K562 (cell line): ENCODE measurements around the gene CCSAP. TPM values are rescaled to one million over a fixed set of nuclear protein-coding genes. Genes with fewer than 3 reads are reported as not detected.

Experiments used
- BCOR ChIP-seq: fragments of 450-650 bp; IDR thresholded peaks from 2 replicates; pipeline ENCODE4 v1.6.1; 2016
- BMI1 ChIP-seq: fragments of 150-350 bp; IDR thresholded peaks from 2 replicates; pipeline ENCODE4 v1.6.1; 2014; ENCODE audit warnings: low read length
- BRF1 ChIP-seq: IDR thresholded peaks from 3 replicates; pipeline ENCODE4 v1.6.1; 2011; ENCODE audit warnings: borderline replicate concordance, mild to moderate bottlenecking; ENCODE audit not compliant: insufficient read length; ENCODE audit errors: extremely low read depth
- CBFA2T3 ChIP-seq: fragments of 450-650 bp; IDR thresholded peaks from 2 replicates; pipeline ENCODE4 v1.6.1; 2017
- CC2D1A ChIP-seq: fragments of 450-650 bp; IDR thresholded peaks from 2 replicates; pipeline ENCODE4 v1.6.1; 2017; ENCODE audit warnings: mild to moderate bottlenecking
- FIP1L1 ChIP-seq: fragments of 200-400 bp; formaldehyde crosslinking; IDR thresholded peaks from 2 replicates; pipeline ENCODE4 v1.6.1; 2018; ENCODE audit warnings: mild to moderate bottlenecking, low read depth, low read length; ENCODE audit not compliant: poor library complexity, severe bottlenecking
- GATAD2B ChIP-seq: fragments of 450-650 bp; IDR thresholded peaks from 2 replicates; pipeline ENCODE4 v1.6.1; 2017; ENCODE audit warnings: mild to moderate bottlenecking, borderline replicate concordance
- SMARCA4 ChIP-seq: fragments of 450-650 bp; IDR thresholded peaks from 2 replicates; pipeline ENCODE4 v1.6.1; 2016
- STAG1 ChIP-seq: sonication (generic); formaldehyde crosslinking; IDR thresholded peaks from 2 replicates; pipeline ENCODE4 v1.5.0; 2020; ENCODE audit warnings: missing genetic modification reagents, borderline replicate concordance
- TFAP4 ChIP-seq: sonication (generic); formaldehyde crosslinking; IDR thresholded peaks from 2 replicates; pipeline ENCODE4 v1.8.0; 2022; ENCODE audit warnings: missing genetic modification reagents, mild to moderate bottlenecking, moderate library complexity, borderline replicate concordance
- ZNF717 ChIP-seq: fragments of 250-450 bp; sonication (Bioruptor Pico); IDR thresholded peaks from 2 replicates; pipeline ENCODE4 v1.5.0; 2021
- ZNF830 ChIP-seq: fragments of 250-450 bp; sonication (Bioruptor Pico); IDR thresholded peaks from 2 replicates; pipeline ENCODE4 v1.5.0; 2021; ENCODE audit warnings: mild to moderate bottlenecking
- polyA plus RNA-seq, 8 experiments: library from polyadenylated mRNA; depleted of rRNA in 4 of 8; stranded (reverse) in 5 of 8; unstranded in 3 of 8; fragments of >200 nt; fragmentation: Nextera tagmentation in 2 of 8; fragmentation: Illumina TruSeq in 1 of 8; extraction: Ambion mirVana in 2 of 8; extraction: Trizol in 1 of 8; gene quantifications; 2 replicates each; pipeline versions ENCODE4 v1.2.1 to v1.2.3, GENCODE V29; 2011 to 2014; ENCODE audit warnings: inconsistent platforms in 1 of 8, missing spikeins in 1 of 8
- total RNA-seq, 7 experiments: library from RNA; depleted of rRNA in 6 of 7; stranded (reverse); fragments of >200 nt in 6 of 7; fragmentation: Illumina TruSeq in 2 of 7; extraction: Trizol in 2 of 7; gene quantifications; 2 replicates each; pipeline versions ENCODE4 v1.2.1 to v1.2.3, GENCODE V29; 2011 to 2021; ENCODE audit warnings: low replicate concordance in 1 of 7
- TF ChIP-seq, protein P1 (sequence below), 2 experiments: fragments of 450-650 bp; IDR thresholded peaks; 2 replicates each; pipeline ENCODE4 v1.6.1; 2016; ENCODE audit warnings: mild to moderate bottlenecking in 2 of 2, borderline replicate concordance in 1 of 2, low read depth in 1 of 2, moderate library complexity in 1 of 2
- TF ChIP-seq, protein P2 (sequence below), 3 experiments: fragments of 200-800 bp in 1 of 3; sonication (Bioruptor generic) in 1 of 3; sonication (generic) in 1 of 3; formaldehyde crosslinking in 1 of 3; IDR thresholded peaks; 2 replicates each; pipeline versions ENCODE4 v1.6.1 to v1.8.0; 2016 to 2022; ENCODE audit warnings: mild to moderate bottlenecking in 2 of 3, missing compliant biosample characterization in 2 of 3, missing genetic modification characterization in 2 of 3, missing genetic modification reagents in 1 of 3
- TF ChIP-seq, protein P3 (sequence below): fragments of 200-800 bp; sonication (Bioruptor generic); IDR thresholded peaks from 2 replicates; pipeline ENCODE4 v1.6.1; 2017; ENCODE audit warnings: missing genetic modification characterization, missing compliant biosample characterization

Gene CCSAP
- total and polyA plus RNA-seq, 9 of the 15 experiments (the other 6 are each of a cell fraction or from before 2014, with no cell fraction given) = 3.6 to 15.9 (median 9.5) TPM

- TF ChIP-seq, protein P1, sequence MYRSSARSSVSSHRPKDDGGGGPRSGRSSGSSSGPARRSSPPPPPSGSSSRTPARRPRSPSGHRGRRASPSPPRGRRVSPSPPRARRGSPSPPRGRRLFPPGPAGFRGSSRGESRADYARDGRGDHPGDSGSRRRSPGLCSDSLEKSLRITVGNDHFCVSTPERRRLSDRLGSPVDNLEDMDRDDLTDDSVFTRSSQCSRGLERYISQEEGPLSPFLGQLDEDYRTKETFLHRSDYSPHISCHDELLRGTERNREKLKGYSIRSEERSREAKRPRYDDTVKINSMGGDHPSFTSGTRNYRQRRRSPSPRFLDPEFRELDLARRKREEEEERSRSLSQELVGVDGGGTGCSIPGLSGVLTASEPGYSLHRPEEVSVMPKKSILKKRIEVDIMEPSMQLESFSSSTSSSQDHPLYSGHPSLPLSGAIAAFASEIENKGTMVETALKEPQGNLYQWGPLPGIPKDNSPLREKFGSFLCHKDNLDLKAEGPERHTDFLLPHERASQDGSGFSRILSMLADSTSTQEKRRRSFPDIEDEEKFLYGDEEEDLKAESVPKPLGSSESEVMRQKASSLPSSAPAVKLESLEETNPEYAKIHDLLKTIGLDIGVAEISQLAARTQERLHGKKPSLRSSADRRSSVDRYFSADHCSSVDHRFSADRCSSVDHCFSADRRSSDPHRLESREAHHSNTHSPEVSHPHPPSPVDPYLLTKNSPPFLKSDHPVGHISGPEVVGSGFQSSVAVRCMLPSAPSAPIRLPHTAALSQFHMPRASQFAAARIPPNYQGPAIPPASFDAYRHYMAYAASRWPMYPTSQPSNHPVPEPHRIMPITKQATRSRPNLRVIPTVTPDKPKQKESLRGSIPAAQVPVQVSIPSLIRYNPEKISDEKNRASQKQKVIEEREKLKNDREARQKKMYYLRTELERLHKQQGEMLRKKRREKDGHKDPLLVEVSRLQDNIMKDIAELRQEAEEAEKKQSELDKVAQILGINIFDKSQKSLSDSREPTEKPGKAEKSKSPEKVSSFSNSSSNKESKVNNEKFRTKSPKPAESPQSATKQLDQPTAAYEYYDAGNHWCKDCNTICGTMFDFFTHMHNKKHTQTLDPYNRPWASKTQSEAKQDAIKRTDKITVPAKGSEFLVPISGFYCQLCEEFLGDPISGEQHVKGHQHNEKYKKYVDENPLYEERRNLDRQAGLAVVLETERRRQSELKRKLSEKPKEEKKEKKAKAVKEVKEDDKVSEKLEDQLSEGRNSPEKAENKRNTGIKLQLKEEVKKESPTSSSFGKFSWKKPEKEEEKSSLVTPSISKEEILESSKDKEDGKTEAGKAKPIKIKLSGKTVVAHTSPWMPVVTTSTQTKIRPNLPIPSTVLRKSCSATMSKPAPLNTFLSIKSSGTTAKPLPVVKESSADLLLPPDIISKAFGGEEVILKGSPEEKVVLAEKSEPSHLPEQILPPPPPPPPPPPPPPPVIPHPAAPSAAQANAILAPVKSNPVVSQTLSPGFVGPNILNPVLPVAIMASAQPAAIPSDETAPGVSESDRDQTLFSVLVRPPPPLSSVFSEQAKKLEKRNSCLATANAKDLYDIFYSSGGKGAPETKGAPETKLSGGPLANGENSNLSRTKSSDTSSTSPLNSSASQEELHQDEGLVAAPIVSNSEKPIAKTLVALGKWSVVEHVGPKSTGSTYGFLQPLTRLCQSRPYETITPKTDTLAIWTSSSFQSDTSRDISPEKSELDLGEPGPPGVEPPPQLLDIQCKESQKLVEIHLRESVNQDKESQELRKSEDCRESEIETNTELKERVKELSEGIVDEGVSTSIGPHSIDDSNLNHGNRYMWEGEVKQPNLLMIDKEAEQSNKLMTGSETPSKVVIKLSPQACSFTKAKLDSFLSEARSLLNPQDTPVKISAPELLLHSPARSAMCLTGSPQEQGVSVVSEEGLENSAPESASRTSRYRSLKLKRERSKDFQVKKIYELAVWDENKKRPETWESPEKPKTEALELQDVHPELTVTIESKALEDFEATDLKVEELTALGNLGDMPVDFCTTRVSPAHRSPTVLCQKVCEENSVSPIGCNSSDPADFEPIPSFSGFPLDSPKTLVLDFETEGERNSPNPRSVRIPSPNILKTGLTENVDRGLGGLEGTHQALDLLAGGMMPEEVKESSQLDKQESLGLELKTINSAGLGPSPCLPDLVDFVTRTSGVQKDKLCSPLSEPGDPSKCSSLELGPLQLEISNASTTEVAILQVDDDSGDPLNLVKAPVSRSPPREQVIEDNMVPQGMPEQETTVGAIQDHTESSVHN (IDR thresholded peaks at IDR 0.05; ENCODE audit: borderline replicate concordance in 1 of 2, low read depth in 1 of 2) = no peak
- TF ChIP-seq GATAD2B = peak; percentile 92
- TF ChIP-seq STAG1 = peak; percentile 30; the same call in 1 of the 2 replicates
- peak; percentile 45 for TF ChIP-seq FIP1L1
- TF ChIP-seq TFAP4 (CRISPR knock-in tag) = no peak
- peak; percentile 14; the same call in 1 of the 2 replicates for TF ChIP-seq SMARCA4
- TF ChIP-seq CC2D1A = no peak
- 0 out of 2 replicates have a peak, but pooled peaks have one; percentile 44 for TF ChIP-seq ZNF717 (CRISPR knock-in tag)
- TF ChIP-seq, protein P2, sequence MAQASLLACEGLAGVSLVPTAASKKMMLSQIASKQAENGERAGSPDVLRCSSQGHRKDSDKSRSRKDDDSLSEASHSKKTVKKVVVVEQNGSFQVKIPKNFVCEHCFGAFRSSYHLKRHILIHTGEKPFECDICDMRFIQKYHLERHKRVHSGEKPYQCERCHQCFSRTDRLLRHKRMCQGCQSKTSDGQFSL (CRISPR knock-in tag; IDR thresholded peaks at IDR 0.05) = peak; percentile 76
- TF ChIP-seq, protein P2 (tag; IDR thresholded peaks at IDR 0.05) = 0 out of 4 replicates have a peak, but pooled peaks of 1 of the 2 experiments have one; percentile 30
- TF ChIP-seq BCOR = no peak
- no peak for TF ChIP-seq CBFA2T3
- 0 out of 2 replicates have a peak, but pooled peaks have one; percentile 37 for TF ChIP-seq ZNF830 (CRISPR knock-in tag)
- no peak for TF ChIP-seq BRF1
- TF ChIP-seq, protein P3, sequence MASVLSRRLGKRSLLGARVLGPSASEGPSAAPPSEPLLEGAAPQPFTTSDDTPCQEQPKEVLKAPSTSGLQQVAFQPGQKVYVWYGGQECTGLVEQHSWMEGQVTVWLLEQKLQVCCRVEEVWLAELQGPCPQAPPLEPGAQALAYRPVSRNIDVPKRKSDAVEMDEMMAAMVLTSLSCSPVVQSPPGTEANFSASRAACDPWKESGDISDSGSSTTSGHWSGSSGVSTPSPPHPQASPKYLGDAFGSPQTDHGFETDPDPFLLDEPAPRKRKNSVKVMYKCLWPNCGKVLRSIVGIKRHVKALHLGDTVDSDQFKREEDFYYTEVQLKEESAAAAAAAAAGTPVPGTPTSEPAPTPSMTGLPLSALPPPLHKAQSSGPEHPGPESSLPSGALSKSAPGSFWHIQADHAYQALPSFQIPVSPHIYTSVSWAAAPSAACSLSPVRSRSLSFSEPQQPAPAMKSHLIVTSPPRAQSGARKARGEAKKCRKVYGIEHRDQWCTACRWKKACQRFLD = peak; percentile 31; the same call in 1 of the 2 replicates
- no peak for TF ChIP-seq BMI1
Measured at GRCh38 chr1:229342656-229343569, at the start of gene CCSAP (continued).
